HCEC 1CT (cell line): ENCODE measurements around the gene NEURL1B.
A peak's percentile ranks its signal among the peaks of the same experiment; 100 is the strongest.
"Not testable (repeated sequence)": the region's sequence is repeated elsewhere in the genome, so short reads cannot be mapped to it uniquely, and the experiment has no call there.

ENCODE experiments used
- DNase-seq: peaks from one replicate; pipeline ENCODE4 v3.0.0-alpha.2; 2017

Gene NEURL1B

DNA sequence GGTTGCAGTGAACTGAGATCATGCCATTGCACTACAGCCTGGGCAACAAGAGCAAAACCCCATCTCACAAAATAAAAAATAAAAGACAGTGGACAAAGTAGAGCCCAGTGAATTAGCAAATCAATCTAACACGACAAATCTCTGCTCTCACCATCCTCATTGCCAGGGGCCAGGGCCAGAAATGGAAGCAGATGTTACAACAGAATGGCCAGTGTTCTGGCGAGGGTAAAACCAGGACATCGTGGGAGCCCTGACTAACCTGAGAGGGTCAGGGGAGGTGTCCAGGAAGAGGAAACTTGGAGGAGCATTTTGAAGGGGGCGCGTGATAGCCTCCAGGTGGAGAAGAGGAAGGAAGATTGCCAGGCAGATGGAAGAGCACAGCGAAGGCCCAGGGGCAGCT is 58.4 kb downstream of the NEURL1B start:
- DNase-seq = no peak

GRCh38 chr5:172699999-172700364 is 58.9 kb downstream of the NEURL1B start:
- DNase-seq = no peak

GRCh38 chr5:172700365-172701290 is 59.6 kb downstream of the NEURL1B start:
- no peak for DNase-seq

GRCh38 chr5:172701291-172701656 is 60.2 kb downstream of the NEURL1B start:
- no peak for DNase-seq

GRCh38 chr5:172703952-172704351 is 62.9 kb downstream of the NEURL1B start:
- DNase-seq = no peak

DNA sequence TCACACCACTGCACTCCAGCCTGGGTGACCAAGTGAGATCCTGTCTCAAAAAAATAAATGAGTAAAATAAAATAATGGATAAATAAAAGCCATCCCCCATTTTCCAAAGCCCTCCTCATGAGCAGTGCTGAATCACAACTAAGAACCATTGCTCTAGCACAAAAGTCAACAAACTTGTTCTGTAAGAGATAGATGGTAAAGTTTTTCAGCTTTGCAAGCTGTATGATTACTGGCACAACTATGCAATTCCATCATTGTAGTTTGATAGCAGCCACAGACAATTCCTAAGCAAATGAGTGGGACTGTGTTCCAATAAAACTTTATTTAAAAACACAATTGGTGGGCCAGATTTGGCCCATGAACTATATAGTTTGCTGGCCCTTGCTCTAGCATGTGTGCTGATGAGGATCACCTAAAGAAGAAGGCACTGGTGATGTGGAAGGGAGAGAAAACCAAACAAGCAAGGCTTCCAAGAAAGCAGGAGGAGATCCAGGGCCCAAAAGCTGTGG is 64.6 kb downstream of the NEURL1B start:
- DNase-seq = peak; percentile 4

- no peak for DNase-seq
Observed at GRCh38 chr5:172706796-172707195, 65.7 kb downstream of the NEURL1B start.

DNA sequence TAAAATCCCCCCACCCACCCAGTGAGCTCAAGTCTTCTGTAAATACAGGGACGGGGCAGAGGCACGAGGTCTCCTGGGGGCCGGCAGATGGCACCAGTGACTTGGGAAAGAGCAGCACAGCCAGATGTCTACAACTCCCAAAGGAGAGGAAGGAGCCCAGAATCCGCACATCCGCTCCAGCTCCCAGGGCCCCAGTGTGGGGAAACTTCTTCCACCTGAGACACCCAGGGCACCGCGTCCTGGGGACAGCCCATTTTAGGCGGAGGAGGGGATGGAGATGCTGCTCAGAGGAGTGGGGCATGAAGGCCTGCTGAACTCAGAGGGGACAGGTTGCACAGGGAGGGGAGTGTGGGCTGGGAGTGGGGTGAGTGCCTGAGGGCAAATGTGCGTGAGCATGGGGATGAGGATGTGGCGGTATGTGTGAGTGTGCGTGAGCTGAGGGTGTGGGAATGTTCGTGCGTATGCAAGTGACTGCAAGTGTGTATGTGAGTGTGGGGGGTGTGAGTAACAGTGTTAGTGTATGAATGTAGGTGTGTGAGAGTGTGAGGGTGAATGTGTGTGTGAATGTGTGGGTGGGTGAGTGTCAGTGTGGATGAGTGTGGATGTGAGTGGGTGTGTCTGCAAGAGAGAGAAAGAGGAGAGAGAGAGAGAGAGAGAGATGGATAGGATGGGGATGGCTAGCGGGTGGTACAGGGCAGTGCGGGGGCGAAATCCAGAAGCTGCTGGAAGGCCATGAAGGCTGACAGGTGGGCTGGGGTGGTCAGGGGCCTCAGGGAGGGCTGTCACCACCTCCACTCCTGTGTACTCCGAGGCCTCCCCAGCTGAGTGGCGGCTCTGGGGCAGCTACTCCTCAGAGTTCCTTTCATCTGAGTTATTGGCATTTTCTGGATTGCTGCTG is 66.5 kb downstream of the NEURL1B start:
- peak; percentile 75 for DNase-seq

- no peak for DNase-seq
Observed at GRCh38 chr5:172708183-172708505, 67.1 kb downstream of the NEURL1B start.

DNA sequence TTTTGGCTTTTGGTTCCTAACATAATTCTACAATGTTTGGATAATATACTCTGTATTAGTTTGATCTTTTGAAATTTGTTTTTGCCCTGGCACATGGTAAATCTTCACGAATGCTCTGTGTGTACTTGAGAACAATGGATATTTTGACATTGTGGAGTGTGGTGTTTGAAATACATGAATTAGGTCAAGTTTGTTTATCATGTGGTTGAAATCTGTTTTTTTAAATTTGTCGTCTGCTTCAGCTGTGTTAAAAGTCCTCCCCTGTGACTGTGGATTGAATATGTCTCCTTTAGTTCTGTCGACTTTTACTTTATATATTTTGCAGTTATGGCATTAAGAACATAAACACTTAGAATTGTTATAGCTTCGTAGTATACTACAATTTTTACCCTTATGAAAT is 69.6 kb downstream of the NEURL1B start:
- no peak for DNase-seq

- DNase-seq = not testable (repeated sequence)
Observed at GRCh38 chr5:172711321-172711861, 70.3 kb downstream of the NEURL1B start.

GRCh38 chr5:172712610-172713009 is 71.5 kb downstream of the NEURL1B start:
- no peak for DNase-seq

- no peak for DNase-seq
Observed at GRCh38 chr5:172713113-172713808, 72.2 kb downstream of the NEURL1B start.

- no peak for DNase-seq
Observed at GRCh38 chr5:172713809-172714490, 72.9 kb downstream of the NEURL1B start.

DNA sequence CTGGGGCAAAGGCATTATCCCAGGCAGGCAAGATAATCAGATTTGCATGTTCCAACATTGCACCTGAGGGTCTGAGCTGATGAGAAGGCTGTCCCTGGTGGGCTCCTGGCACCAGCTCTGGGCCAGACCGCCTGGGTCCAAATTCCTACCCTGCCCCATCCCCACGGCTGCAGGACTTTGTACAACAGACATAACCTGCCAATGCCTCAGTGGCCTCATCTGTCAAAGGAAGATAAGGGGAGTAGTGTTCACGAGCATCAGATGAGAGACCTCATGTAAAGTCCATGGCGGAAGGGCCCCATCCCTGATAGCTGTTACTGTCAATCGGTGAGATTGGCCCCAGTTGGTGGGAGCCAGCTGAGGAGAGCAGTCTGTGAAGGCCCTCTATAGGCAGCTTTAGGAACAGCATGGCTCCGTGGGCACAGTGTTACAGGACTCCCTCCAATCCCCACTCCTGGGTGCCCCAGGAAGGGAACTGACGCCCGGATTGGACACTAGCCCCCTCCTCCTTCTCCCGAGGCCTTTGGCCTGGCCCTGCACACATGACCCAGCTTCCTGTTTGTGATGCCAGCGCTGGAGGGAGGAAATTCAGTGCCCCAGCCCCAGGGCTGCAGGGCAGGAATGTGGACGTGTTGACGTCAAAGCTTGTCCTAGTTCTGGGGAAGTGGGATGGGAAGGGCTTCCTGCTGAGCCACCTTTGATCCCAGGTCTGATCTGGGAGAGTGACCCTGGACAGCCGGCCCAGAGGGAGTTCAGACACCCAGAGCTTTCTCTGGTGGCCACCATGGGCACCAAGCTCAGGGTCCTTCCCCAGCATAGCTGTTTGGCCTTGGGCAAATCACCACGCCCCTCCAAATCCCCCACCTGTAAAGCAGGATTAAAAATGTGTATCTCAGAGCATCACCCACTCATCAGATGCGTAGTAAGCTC is 73.7 kb downstream of the NEURL1B start:
- peak; percentile 57 for DNase-seq

DNA sequence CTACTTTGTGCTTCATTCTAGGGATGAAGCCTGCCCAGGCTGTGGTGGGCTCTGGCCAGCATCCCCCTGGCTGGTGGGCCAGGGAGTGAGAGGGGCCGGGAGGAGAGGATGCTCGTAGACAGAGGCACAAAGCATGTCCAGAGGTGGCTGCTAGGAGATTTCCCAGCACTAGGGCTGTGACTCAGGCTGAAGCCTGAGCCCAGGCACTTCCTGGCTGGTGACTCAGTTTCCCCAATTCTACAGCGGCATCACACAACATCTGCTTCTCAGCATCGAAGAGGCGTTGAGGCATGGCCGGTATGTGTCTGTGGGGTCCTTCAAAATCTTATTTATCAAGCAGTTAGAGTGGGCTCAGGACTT is 74.3 kb downstream of the NEURL1B start:
- no peak for DNase-seq

DNA sequence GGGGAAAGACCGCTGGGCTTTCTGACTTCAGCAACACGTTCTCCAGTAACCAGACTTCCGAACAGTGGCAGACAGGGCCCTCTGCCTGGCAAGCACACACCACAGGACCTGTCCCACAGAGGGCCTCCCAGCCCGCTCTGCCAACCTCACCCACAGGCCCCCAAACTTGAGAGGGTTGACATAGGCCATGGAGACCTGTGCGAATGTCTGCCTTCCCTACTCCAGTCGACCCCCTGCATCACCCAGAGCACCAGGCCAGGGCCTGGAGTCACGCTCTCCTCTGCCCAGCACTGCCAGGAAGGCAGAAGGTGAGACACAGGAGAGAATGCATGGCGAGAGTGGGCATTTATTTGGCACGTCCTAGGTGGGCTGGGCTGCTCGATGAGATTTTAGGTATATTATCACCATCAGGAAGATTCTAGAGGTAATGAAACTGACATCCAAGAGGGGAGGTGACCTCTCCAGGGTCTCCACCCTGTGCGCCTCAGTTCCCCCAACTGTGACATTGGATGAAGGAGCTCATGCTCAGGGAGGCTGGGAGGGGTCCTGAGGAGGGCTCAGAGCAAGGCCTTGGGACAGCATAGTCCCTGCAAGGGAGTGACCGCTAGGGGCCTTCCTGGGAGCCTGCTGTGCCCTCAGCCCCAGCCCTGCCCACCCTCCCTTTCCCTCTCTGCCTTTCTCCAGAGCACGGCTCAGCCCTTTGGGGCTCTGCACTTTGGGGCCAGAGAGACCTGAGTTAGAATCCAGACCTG is 75.0 kb downstream of the NEURL1B start:
- DNase-seq = peak; percentile 38

DNA sequence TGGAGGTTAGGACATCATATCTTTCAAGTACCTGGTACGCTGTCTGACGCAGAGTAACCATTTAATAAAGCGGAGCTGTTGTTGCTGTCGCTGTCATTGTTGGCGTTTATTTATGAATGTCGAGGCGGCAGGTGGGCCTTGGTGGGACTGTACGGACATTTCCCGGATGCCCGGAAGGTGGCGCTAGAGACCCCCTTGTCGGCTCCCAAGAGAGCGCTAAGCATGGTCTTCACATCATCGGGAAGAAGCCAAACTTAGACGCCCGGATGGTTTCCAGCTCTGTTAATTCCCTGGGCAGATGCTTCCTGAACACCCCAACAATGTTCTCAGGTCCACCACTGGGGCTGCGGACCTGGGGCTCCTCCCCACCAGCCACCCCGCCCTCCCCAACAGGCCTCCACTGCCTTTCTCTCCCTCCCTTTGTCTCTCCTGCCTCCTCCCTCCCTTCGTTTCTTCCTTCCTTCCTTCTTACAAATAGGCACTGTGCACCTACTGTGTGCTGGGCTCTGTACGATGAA is 75.8 kb downstream of the NEURL1B start:
- DNase-seq = peak; percentile 74

DNA sequence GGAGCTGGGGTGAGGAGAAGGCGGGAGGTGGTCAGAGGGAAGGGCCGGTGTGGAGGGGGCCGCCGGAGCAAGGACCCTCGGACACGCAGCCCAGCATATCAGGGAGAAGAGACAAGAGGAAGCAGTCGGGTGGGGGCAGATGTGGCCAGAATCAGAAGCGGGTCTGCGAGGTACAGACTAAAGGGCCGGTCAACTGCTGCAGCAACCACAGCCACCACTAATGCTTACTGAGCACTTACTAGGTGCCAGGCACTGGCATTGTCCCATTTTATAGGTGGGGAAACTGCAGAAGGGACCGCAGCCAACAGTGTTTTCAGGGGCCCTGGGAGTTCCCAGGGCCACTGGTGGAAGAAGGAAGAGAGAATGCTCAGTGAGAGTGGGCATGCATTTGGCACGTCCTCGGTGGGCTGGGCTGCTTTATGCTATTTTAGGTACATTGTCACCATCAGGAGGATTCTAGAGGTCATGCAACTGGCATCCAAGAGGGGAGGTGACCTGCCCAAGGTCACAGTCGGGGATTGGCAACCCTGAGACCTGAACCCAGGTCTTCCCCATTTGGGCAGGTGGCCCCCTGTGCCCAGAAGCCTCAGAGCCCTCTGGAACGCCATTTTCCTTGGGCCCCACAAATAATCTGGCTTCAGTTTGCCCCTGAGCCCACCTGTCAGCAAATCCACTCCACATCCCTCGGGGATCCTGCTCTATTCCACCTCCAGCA is 76.6 kb downstream of the NEURL1B start:
- DNase-seq = no peak
